HG03520 (cell line): ENCODE measurements around the gene CHRNA4.
"Not testable (repeated sequence)": the region's sequence is repeated elsewhere in the genome, so short reads cannot be mapped to it uniquely, and the experiment has no call there.

Experiments
- ATAC-seq: cut with Tn5 transposase; IDR thresholded peaks from one replicate; pipeline ENCODE4 v1.9.1; 2021; ENCODE audit warnings: mild to moderate bottlenecking, moderate library complexity; ENCODE audit not compliant: unreplicated experiment

The CHRNA4 gene

DNA sequence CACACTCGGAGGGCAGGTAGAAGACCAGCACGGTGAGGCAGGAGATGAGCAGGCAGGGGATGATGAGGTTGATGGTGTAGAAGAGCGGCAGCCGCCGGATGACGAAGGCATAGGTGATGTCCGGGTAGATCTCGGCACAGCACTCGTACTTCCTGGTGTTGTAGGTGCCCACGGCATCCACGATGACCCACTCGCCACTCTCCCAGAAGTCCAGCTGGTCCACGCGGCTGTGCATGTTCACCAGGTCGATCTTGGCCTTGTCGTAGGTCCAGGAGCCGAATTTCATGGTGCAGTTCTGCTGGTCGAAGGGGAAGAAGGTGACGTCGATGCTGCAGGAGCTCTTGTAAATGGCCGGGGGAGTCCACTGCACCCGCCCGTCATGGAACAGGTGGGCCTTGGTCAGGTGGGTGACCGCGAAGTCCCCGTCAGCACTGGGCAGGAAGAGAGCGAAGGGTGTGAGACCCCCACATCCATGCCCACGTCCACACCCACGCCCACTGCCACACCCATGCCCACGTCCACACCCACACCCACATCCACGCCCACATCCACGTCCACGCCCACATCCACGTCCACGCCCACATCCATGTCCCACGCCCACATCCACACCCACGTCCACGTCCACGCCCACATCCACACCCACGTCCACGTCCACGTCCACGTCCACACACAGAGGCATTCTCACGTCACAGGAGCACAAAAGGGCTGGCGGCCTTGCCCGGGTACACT lies 10.4 kb downstream of the CHRNA4 start:
- no peak for ATAC-seq

DNA sequence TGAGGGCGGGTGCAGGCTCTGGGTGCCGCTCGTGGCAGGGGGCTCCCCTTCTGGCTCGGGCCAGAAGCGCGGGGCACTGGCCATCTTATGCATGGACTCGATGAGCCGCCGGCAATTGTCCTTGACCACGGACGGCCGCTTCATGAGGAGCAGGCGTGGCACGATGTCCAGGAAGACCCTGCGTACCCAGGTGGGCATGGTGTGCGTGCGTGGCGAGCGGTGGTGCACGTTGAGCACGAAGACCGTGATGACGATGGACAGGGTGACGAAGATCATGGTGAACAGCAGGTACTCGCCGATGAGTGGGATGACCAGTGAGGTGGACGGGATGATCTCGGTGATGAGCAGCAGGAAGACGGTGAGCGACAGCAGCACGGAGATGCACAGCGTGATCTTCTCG lies 11.0 kb downstream of the CHRNA4 start:
- no peak for ATAC-seq

DNA sequence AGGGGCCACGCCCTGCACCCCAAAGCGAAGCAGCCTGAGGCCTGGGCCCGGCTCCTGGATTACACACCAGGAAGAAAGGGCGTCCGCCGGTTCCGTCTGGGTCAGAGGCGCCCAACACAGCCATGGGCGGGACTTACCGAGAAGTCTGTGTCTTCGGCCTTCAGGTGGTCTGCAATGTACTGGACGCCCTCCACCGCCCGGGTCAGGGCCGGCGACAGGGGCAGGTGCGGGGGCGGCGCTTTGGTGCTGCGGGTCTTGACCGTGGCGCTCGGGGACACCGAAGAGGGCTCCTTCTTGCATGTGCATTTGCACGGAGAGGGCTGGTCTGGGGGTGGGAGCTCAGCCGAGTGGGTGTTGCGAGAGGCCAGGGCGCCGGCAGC lies 11.6 kb downstream of the CHRNA4 start:
- no peak for ATAC-seq

DNA sequence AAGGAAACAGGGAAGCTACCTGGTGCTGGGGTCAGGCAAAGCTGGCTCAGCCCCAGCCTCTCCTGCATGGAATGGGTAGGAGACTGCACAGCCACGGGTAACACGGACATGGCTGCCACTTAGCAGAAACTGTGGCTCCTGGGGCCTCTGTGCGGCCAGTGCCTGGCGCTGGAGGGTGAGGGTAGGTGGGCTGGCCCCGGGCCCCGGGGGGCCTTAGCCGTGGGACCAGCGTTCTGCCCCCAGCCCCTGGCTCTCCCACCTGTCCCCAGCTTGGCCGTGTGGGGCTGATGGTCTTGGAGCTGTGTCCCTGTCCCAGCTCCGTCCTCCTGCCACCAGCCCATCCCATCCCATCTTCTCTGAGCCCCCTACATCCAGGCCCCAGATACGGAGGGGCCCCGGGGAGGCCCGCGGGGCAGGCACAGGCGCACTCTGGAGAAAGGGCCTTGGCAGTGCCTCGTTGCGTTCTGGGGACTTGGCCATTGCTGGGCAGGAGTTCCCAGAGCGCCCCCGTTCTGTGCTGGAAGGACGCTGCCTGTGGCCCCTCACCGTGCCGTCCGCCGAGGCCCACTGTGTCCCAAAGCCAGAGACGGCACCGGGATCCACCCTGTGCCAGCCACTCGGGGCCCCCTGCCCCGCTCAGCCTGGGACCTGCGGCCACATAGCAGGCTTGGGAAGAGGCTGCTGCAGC lies 12.2 kb downstream of the CHRNA4 start:
- ATAC-seq, result no peak

DNA sequence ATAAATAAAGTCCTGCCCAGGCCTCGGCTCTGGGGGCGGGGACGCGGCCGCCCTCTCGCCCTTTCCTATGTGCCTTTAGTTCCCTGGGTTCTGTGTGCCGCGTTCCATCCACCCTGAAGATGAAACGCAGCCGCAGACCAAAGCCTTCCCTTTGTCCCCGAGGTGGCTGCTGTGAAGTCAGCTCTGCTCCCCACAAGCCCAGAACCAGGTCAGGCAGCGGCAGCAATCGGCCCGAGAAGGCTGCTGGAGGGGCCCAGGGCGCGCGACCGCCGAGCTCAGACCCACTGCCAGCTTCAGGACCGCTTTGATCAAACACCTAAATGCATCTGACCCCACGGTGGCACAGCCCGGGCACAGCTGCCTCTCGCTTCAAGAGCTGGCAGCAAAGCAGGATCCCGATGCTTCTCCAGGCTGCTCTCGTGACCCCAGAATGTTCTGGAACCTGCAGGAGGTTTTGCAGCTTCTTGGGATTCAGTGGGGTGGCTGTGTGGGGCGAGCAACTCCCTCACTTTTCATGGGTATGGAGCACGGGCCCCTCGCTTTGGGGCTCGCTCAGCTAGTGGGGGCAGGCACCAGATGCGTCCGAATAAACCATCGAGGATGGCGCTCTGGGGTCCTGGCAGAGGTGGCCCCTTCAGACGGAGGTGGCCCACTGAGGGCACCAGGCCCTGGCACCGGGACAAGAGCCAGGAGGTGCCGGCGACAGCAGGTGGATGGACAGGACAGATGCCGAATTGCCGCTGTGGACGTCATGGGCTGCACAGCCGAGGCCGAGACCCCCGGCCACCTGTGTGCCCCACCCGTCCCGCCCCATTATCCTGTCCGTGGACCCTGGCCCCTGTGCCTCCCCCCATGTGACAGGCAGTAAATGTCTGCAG lies 13.0 kb downstream of the CHRNA4 start:
- no peak for ATAC-seq

DNA sequence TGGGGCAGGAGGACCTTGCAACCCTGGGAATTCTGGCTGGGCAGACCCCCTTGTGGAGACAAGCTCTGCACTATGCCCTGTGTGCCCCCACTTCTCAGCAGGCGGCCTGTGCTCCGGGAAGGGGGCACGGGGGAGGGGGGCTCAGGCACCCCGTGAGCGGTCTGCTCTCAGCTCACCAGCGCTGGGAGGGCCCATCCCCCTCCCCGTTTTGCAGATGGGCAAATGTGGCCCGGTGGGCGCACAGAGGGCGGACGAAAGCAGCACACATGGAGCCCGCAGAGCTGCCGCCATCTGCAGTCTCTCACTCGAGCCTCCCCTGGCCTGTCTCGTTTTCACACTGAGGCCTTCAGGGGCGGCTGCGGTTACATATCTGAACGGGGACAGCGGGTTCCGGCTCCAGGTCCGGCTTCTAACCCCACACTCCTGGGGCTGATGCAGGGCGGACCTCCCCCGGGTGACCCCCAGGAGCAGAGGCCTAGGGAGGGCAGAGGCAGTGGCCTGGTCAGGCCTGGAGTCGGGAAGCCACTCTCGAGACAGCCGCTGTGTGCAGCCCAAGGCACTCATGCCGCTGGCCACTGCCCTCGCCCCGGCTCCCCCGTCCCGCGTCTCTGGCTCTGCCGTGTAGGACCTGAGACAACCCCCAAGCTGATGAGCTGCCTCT lies 13.9 kb downstream of the CHRNA4 start:
- ATAC-seq, result no peak

DNA sequence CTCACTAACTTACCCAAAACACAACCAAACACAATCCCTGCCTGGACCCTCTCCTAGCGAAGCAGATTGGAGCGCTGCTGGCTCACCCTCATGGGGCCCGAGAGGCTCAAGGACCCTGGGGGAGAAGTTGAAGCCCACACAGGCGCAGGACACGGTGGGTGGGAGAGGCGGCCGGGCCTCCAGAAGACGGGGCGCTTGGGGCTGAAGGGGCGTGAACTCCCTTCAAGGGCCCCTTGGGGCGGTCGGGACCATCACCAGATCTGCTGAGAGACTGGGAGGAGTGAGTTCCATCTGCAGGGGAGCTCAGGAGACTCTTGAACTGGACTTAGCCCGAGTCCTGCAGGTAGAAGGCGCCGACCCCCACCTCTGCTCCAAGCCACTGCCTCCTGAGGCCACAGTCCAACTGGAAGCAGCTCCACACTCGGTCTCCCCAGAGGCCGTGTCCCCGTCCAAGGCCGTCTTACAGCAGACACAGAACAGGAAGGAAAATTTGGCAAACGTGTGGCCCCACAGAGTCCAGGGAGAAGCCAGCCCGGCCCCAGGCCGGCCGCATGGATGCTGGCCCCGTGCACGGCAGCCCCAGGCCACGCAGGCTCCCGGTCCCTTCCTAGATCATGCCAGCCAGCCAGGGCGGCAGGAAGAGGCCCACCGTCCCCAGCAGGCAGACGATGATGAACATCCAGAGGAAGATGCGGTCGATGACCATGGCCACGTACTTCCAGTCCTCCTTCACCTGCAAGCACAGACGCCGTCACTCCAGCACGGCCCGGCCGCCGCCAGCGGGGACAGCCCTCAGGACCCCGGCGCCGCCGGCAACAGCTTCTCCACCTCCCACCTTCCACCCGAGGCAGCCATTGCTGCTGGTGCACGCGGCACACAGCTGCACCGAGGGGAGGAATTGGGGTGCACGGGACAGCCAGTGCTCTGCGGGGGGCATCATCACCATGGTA lies 14.7 kb downstream of the CHRNA4 start:
- no peak for ATAC-seq

DNA sequence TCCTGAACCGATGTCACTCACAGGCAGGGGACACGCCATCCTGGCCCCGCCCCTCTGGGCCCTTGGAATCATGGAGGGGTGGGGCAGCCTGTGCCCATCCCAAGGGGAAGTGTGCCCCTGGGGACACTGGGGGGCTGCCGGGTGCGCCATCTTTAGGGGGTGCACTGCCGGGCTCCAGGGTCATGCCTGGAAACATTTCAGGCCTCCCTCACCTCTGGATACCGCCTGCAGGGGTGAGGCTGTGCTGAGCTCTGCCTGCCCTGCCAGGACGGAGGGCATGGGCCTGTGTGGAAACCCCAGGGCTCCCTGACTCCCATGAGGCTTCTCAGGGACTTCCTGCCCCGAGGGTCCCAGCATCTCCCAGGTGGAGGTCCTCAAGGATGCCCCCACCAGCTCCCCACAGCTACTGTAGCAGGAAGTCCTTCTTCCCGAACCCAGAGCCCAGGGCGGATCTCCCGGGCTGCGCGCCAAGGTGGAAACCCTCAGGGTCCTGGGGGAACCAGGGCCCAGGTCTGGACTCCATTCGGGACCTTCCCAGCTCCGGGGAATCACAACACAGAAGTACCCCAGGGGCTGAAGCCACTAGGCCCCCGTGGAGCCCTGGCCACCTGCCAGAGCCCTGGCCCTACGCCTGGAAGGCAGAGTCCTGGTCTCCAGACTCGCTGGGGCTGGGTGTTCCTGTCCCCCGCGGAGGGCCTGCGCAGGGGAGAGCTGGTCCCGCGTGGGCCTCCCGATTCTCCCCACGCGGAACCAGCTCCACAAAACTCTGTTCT lies 15.6 kb downstream of the CHRNA4 start:
- no peak for ATAC-seq

DNA sequence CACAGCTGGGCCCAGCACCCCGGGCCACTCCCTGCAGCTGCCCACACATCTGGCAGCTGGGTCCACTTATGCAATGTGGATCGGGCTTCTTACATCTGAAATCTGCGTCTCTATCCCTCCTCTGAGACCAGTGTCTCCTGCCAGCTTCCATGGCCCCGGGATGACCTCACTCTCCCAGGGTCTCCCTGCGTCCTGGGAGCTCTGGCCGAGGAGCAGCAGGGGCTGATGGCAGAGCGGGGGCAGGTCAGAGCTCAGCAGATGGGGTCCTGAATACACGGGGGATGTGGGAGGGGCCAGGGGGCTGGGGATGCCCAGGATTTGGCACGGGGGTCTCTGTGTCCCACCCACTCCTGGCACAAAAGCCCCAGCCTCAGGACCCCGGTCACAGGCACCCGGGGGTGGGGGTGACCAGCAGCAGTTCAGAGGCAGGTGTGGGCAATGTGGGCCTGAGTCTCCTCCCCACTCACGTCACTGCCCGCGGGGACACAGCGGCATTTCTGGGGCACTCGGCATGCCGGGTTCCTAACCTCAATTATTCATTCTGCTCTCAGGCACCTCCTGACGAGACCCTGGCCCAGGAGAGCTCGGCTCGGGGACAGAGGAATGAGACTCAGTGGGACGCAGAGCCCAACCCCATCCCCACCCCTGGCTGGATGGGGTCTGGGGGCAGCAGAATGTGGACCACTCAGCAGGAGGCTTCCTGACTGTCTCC lies 16.4 kb downstream of the CHRNA4 start:
- no peak for ATAC-seq

DNA sequence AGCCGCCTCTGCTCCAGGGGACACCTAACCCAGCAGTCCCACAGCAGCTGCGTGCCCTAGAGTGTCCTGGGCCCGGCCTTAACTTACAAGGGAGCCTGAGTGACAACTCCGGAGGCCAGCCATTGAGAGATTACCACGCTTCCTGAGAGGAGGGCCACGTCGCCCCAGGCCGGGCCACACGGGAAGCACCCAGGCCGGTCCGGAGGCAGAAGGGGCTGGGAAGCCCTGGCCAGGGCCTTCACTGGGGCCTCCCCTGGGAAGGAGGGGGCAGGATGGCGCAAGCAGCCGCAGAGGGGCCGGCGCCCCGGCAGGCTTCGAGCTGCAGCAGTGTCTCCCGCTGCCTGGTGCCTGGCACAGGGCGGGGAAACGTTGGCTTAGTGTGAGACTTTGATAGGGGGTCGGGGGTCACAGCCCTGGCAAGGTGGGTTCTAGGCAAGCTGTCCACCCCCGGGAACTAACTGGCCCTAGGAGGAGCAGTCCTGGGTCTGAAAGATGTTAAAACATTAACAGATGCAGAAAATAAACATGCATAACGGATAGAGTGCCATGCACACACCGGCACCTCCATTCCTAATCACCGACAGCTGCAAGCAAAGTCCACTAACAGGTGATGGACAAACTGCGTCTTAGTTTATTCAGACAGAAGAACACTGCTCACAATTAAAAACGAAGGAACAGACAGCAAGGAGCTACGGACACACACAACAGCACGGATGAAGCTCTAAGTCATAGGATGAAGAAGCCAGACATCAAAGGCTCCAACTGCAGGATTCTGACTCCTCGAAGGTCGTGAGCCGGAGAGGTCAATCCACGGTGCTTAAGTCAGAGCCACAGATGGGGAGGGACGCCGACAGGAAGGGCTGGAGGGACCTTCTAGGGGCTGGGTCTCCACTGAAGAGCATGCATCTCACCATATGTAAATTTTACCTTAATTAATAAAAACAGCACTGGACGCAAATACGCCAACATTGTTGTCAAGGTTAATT lies 17.4 kb downstream of the CHRNA4 start:
- no peak for ATAC-seq

DNA sequence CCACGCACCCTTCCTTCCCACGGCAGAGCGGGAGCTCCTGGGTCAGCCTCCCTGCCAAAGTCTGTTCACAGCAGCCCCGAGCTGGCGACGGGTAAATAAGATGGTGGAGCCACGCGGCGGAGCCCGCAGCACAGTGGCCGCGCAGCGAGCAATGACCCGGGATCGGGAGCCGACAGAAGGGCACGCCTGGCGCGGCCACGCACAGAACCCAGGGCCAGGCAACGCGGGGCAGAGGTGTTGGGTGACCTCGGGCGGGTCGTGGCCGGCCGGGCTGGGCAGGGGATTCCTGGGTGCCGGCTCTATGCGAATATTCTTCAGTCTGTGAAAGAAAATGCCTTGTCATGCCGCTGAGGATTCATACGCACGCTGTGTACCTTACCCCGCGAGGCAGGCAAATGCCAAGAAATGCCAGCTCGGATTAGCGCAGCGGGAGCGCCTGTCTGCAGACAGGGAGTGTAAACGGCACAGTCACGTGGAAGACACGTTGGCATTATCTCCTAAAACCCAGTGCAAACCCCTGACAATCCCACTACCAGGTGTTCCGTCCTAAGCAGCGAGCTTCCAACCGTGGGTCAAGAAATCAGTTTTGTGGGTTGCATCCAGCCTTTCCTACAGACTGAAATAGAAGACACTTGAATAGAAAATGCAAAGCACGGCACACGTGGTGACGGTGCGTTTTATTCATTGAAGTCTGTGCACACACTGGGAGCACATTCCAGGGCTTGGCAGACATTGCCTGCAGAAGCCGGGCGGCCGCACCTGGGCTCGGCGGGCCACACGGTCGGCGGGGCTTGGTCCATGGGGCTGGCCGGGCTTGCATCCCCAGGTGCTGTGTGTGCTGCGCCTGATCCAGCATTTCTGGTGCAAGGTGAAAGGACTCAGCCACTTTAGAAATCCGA lies 18.3 kb downstream of the CHRNA4 start:
- no peak for ATAC-seq

DNA sequence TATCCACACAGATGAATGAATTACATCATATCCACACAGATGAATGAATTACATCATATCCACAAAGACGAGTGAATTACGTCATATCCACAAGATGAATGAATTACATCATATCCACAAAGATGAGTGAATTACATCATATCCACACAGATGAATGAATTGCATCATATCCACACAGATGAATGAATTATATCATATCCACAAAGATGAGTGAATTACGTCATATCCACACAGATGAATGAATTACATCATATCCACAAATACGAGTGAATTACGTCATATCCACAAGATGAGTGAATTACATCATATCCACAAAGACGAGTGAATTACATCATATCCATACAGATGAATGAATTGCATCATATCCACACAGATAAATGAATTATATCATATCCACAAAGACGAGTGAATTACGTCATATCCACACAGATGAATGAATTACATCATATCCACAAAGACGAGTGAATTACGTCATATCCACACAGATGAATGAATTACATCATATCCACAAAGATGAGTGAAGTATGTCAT lies 20.9 kb downstream of the CHRNA4 start:
- not testable (repeated sequence) for ATAC-seq

DNA sequence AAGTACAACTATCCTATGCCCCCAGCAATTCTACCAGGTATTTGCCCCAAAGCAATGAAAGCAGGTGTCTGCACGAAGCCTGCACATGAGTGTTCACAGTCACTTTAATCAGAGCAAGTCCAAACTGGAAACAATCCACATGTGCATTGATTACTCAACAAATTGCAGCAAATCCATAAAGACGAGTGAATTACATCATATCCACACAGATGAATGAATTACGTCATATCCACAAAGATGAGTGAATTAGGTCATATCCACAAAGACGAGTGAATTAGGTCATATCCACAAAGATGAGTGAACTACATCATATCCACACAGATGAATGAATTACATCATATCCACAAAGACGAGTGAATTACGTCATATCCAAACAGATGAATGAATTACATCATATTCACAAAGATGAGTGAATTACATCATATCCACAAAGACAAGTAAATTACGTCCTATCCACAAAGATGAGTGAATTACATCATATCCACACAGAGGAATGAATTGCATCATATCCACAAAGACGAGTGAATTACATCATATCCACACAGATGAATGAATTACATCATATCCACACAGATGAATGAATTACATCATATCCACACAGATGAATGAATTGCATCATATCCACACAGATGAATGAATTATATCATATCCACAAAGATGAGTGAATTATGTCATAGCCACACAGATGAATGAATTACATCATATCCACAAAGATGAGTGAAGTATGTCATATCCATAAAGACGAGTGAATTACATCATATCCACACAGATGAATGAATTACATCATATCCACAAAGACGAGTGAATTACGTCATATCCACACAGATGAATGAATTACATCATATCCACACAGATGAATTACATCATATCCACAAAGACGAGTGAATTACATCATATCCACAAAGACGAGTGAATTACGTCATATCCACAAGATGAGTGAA lies 21.7 kb downstream of the CHRNA4 start:
- not testable (repeated sequence) for ATAC-seq

DNA sequence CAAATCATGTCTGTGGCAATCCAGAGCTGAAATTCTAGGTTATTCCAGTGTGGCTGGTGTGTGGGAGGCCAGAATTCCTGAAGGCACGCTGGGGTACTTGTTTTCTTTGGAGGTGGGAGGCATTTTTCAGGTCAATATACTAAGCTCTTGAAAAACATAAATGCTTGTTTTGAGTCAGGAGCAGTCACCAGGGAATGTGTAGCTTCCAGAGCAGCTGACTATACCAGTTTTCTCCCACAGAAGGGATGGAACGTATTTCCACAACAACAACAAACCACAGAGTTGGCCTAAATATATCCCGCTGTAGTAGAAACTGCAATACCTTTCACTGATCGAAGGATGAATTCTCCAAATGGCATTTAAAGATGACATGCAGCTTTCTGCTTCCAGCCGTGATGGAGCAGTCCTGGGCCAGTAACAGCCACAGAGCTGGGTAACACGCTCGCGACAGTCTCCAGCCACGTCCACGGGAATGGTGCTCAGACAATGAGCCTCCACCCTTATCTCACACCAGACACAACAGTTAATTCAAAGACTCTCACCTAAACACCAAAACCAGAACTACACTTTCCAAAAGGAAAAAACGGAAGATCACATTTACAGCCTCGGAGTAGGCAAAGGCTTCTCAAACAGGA lies 23.2 kb downstream of the CHRNA4 start:
- no peak for ATAC-seq
